Upper lobe of left lung (tissue), 6 donors: ENCODE measurements around the gene HPCAL1. TPM values are rescaled to one million over a fixed set of nuclear protein-coding genes. Genes with fewer than 3 reads are reported as not detected.

Experiments used
- ATAC-seq, 2 donors: fragments of 200-7000 bp; cut with Tn5 transposase; one replicate each; pipeline ENCODE4 v1.9.1; 2022; ENCODE audit warnings: mild to moderate bottlenecking in 2 of 2, moderate library complexity in 2 of 2; ENCODE audit not compliant: low FRiP score in 2 of 2
- DNase-seq, 2 donors: peaks; one replicate each; pipeline ENCODE4 v3.0.0-alpha.2; 2019 to 2020
- H3K27ac ChIP-seq, 4 donors: fragments of 200-600 bp; sonication (generic); one replicate each; pipeline ENCODE4 v1.5.1; 2016 to 2019
- H3K27me3 ChIP-seq, 4 donors: fragments of 200-600 bp; sonication (generic); one replicate each; pipeline ENCODE4 v1.5.1; 2017 to 2019
- H3K36me3 ChIP-seq, 4 donors: fragments of 200-600 bp; sonication (generic); one replicate each; pipeline ENCODE4 v1.5.1; 2016 to 2019
- H3K4me1 ChIP-seq, 4 donors: fragments of 200-600 bp; sonication (generic); one replicate each; pipeline ENCODE4 v1.5.1; 2018 to 2019
- H3K4me3 ChIP-seq, 4 donors: fragments of 200-600 bp; sonication (generic); one replicate each; pipeline ENCODE4 v1.5.1; 2017 to 2019; ENCODE audit warnings: mild to moderate bottlenecking in 2 of 4, moderate library complexity in 1 of 4
- H3K9me3 ChIP-seq, 4 donors: fragments of 200-600 bp; sonication (generic); one replicate each; pipeline ENCODE4 v1.5.1; 2018 to 2019
- EP300 ChIP-seq, 4 donors: sonication (generic); formaldehyde crosslinking; IDR thresholded peaks; one replicate each; pipeline ENCODE4 v1.5.1; 2017; ENCODE audit warnings: antibody characterized with exemption in 4 of 4, control low read depth in 2 of 4
- POLR2A ChIP-seq, 4 donors: fragments of 450-650 bp; IDR thresholded peaks; one replicate each; pipeline ENCODE4 v1.5.1; 2016 to 2017; ENCODE audit warnings: antibody characterized with exemption in 4 of 4, mild to moderate bottlenecking in 2 of 4
- POLR2AphosphoS5 ChIP-seq, 2 donors: sonication (generic); formaldehyde crosslinking; IDR thresholded peaks; one replicate each; pipeline ENCODE4 v1.5.1; 2017; ENCODE audit warnings: antibody characterized with exemption in 2 of 2
- WGBS, 2 donors: methylation state at CpG; one replicate each; pipeline ENCODE4 v1.1.5; 2017 to 2018; 5-methylcytosine and 5-hydroxymethylcytosine counted together
- total RNA-seq, 6 donors: library from RNA; depleted of rRNA in 4 of 6; stranded (reverse); fragments of >200 nt in 4 of 6; gene quantifications; one replicate each; pipeline versions ENCODE4 v1.1.0 to v1.2.1, GENCODE V29; 2016 to 2021
- TF ChIP-seq, protein P1 (sequence below), 6 experiments: fragments of 450-650 bp in 4 of 6; fragments of 200-600 bp in 2 of 6; sonication (generic) in 2 of 6; IDR thresholded peaks; one replicate each; pipeline ENCODE4 v1.5.1; 2016 to 2019; ENCODE audit warnings: antibody characterized with exemption in 6 of 6
- donor health status: DM: no; HTN: no; CAD: no; lungs with moderate emphysema.
- donor health status: DM: no; HTN: yes; CAD: no; lungs with severe emphysema.

HPCAL1 gene
- total RNA-seq, 6 donors from 2014 or later = 131 to 481 (median 261) TPM

DNA sequence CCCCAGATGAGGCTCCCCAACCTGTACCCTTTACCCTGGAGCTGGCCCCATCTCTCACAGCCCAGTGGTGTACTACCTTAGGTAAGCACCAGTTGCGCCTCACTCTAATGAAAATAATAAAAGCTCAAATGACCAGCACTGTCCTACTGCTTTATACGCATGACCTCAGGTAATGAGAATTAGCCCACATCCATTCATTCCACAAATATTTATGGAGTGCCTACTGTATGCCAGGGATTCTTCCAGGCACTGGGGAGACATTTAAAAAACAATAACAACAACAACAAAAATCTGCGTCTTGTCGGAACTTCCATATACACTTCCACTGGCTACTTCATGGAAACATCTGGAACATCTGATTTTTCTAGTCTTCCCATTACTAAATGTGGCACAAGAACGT, 20.8 kb downstream of the HPCAL1 start:
- ATAC-seq (no peak), DNase-seq (no peak)
- Histone ChIP-seq H3K4me1 (peaks cover 26 to 54% (median 39%) of the 10 kb centered on the region in 4 donors), H3K4me3 (no peak overlapping the region), H3K9me3 (no peaks in the 10 kb centered on the region), H3K36me3 (peaks cover 0 to 10% (median 0%) of the 10 kb centered on the region in 4 donors), H3K27me3 (no peaks in the 10 kb centered on the region), H3K27ac (no peak overlapping the region)
- TF ChIP-seq POLR2AphosphoS5 (IDR thresholded peaks at IDR 0.05) (no peak), POLR2A (IDR thresholded peaks at IDR 0.05) (no peak), EP300 (IDR thresholded peaks at IDR 0.05) (no peak)
- TF ChIP-seq, protein P1, sequence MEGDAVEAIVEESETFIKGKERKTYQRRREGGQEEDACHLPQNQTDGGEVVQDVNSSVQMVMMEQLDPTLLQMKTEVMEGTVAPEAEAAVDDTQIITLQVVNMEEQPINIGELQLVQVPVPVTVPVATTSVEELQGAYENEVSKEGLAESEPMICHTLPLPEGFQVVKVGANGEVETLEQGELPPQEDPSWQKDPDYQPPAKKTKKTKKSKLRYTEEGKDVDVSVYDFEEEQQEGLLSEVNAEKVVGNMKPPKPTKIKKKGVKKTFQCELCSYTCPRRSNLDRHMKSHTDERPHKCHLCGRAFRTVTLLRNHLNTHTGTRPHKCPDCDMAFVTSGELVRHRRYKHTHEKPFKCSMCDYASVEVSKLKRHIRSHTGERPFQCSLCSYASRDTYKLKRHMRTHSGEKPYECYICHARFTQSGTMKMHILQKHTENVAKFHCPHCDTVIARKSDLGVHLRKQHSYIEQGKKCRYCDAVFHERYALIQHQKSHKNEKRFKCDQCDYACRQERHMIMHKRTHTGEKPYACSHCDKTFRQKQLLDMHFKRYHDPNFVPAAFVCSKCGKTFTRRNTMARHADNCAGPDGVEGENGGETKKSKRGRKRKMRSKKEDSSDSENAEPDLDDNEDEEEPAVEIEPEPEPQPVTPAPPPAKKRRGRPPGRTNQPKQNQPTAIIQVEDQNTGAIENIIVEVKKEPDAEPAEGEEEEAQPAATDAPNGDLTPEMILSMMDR (IDR thresholded peaks at IDR 0.05) = no peak
- WGBS, 2 donors = 86 to 92% methylated on average over 5 of the region's 5 CpGs

DNA sequence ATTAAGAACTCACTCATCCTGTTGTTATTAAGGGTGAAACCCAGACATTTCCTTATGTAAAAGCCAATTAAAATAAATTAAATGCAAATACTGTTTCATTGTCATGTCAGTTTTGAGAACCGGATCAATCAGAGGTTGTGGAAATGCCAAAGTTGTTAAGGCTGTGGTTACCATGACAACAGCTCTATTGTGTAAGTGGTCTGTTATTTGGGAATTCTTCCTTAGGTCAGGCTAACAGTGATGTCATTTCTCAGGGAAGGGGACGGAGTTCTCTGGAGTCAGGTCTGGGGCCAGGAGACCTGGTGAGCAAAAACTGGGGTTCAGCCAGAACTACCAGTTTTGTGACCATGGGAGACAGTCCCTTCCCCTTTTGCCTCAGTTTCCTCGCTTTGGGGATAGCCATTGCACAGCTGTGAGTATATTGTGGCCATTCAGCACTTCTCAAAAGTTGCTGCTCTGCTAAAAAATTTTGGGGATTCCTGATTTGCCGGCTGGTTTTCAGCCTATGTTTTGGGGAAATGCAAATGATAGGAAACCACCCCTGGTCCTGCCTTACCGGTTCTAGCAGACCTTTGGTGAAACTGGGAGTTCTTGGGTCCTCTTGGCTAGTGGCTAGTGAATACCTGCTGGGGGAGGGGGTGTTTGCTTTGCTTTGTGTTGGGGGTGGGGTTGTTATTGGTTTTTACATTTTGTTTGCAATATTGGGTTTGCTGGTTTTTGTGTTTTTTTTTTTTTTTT, 21.6 kb downstream of the HPCAL1 start:
- H3K27ac ChIP-seq = peak overlapping the region in 2 of 4 donors; percentile 36 to 53
- peaks cover 33 to 61% (median 43%) of the 10 kb centered on the region in 4 donors for H3K4me1 ChIP-seq
- ATAC-seq = no peak
- H3K4me3 ChIP-seq = no peak overlapping the region
- no peaks in the 10 kb centered on the region for H3K9me3 ChIP-seq
- H3K36me3 ChIP-seq = peaks cover 0 to 10% (median 0%) of the 10 kb centered on the region in 4 donors
- no peaks in the 10 kb centered on the region for H3K27me3 ChIP-seq
- no peak for DNase-seq
- no peak for TF ChIP-seq EP300 (IDR thresholded peaks at IDR 0.05)
- TF ChIP-seq, protein P1 (IDR thresholded peaks at IDR 0.05) = no peak
- no peak for TF ChIP-seq POLR2AphosphoS5 (IDR thresholded peaks at IDR 0.05)
- no peak for TF ChIP-seq POLR2A (IDR thresholded peaks at IDR 0.05)
- 63 to 69% methylated on average over 5 of the region's 5 CpGs for WGBS, 2 donors

DNA sequence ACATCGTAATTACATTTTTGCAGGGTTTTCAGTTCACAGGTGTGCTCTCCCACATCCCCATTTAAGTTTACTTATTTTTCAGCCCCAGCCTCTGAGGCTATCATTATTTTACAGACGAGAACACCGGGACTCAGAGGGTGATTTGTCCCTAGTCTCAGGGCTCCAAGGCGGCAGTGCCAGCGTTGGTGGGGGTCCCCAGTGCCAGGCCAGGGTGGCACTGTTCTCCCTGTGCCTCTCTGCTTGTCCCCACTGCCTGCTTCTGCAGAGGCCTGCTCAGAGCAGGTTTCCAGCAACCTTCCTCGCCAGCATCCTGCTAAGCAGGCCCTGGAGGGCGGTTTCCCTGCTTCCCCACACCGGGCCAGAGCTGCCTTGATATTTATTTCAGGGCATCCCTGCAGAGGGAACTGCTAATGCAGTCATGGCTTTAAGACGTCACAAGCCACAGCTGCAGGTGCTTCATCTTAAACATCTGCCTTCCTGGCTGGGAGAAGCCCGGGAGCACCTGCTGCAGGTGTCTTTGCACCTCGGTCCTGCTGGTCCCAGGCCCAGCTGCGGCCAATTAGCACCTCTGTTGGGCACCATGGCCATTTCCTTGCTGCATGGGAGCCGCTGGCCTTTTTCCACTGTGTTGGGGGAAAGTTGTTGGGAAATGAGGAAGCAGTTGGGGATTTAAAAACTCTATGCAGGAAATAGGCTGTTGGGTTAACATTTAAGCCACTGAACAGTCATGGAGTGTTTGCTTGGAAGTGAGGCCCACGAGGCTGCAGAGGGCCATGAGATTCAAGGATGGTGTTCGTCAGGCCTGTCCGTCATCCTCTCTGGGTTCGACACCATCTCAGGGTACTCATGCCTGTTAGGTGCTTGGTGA, 22.8 kb downstream of the HPCAL1 start:
- no peaks in the 10 kb centered on the region for H3K9me3 ChIP-seq
- WGBS, 2 donors = 63 to 71% methylated on average over 13 to 17 of the region's 17 CpGs
- peak overlapping the region; percentile 12 to 64 (median 62) for H3K27ac ChIP-seq
- TF ChIP-seq EP300 (IDR thresholded peaks at IDR 0.05) (peak in 1 of 4 donors; percentile 69), POLR2AphosphoS5 (IDR thresholded peaks at IDR 0.05) (peak in 1 of 2 donors; percentile 32)
- TF ChIP-seq, protein P1 (IDR thresholded peaks at IDR 0.05) = no peak
- peak in 1 of 2 donors; percentile 73 for DNase-seq
- H3K36me3 ChIP-seq = peaks cover 0 to 10% (median 0%) of the 10 kb centered on the region in 4 donors
- H3K4me3 ChIP-seq = no peak overlapping the region
- H3K4me1 ChIP-seq = peaks cover 45 to 68% (median 56%) of the 10 kb centered on the region in 4 donors
- peak; percentile 13 to 65 for ATAC-seq
- H3K27me3 ChIP-seq = no peaks in the 10 kb centered on the region

DNA sequence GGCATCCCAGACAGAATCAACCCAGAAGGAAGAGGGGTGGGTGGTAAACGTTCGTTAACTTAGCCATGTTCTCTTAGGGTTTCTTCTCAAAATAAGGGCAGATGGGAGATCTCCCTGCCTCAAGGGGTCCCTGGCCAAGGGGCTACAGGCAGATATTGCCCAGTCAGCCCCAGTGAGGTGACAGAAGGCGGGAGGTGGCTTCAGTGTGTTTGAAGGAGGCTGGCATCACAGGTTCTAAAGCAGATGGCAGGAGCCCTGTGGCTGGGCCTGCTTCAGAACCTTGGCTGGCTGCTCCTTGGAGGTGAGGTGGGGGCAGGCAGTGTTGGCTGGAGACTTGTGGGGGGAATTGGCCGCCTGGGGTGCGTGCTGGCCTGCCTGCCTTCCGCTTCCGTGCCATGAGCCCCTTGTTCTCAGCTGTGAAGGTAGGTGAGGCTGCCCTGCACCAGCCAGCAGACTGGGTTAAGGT, 23.5 kb downstream of the HPCAL1 start:
- H3K36me3 ChIP-seq = peaks cover 0 to 10% (median 0%) of the 10 kb centered on the region in 4 donors
- DNase-seq = no peak
- no peaks in the 10 kb centered on the region for H3K9me3 ChIP-seq
- no peaks in the 10 kb centered on the region for H3K27me3 ChIP-seq
- no peak overlapping the region for H3K4me3 ChIP-seq
- peaks cover 52 to 75% (median 63%) of the 10 kb centered on the region in 4 donors for H3K4me1 ChIP-seq
- WGBS, 2 donors = 87 to 88% methylated on average over 3 to 6 of the region's 7 CpGs
- TF ChIP-seq POLR2AphosphoS5 (IDR thresholded peaks at IDR 0.05) (no peak), EP300 (IDR thresholded peaks at IDR 0.05) (no peak), POLR2A (IDR thresholded peaks at IDR 0.05) (no peak)
- TF ChIP-seq, protein P1 (IDR thresholded peaks at IDR 0.05) = no peak
- peak overlapping the region; percentile 61 to 65 (median 63) for H3K27ac ChIP-seq
- ATAC-seq = no peak
